ENCODE results near the gene EGFR. TPM values are rescaled to one million over a fixed set of nuclear protein-coding genes. Genes with fewer than 3 reads are reported as not detected.
A peak's percentile ranks its signal among the peaks of the same experiment; 100 is the strongest.

EGFR gene
- total and polyA plus RNA-seq, 12 donors, result 7.0 to 111 (median 71.6) TPM

GRCh38 chr7:55096323-55096722 is 77.5 kb downstream of the EGFR start:
- H3K4me3 ChIP-seq, result no peak overlapping the region

GRCh38 chr7:55097100-55097499 is 78.3 kb downstream of the EGFR start:
- no peak for TF ChIP-seq POLR2A (IDR thresholded peaks at IDR 0.05)
- no peak for TF ChIP-seq CTCF (IDR thresholded peaks at IDR 0.05)
- DNase-seq, result no peak
- H3K9me3 ChIP-seq (replicated peaks in 1 of 3), result no peaks in the 10 kb centered on the region
- intact Hi-C loops (cut with DNase I), result no loop called here
- no peaks in the 10 kb centered on the region for H3K36me3 ChIP-seq (replicated peaks in 1 of 2)
- peaks cover 24 to 48% of the 10 kb centered on the region in 2 donors for H3K4me1 ChIP-seq (replicated peaks in 1 of 2)
- H3K27me3 ChIP-seq, result no peaks in the 10 kb centered on the region
- H3K4me3 ChIP-seq, result no peak overlapping the region
- 71 to 89% (median 80%) methylated on average over 4 of the region's 4 CpGs for WGBS, 4 donors
- H3K27ac ChIP-seq, result no peak overlapping the region

More at GRCh38 chr7:55096323-55096722, 77.5 kb downstream of the EGFR start:
- intact Hi-C loops (cut with DNase I), result no loop called here
- peak overlapping the region in 1 of 5 donors; percentile 7 for H3K27ac ChIP-seq
- H3K9me3 ChIP-seq (replicated peaks in 1 of 3), result no peaks in the 10 kb centered on the region
- DNase-seq, result no peak
- H3K27me3 ChIP-seq, result no peaks in the 10 kb centered on the region
- no peak for TF ChIP-seq POLR2A (IDR thresholded peaks at IDR 0.05)
- TF ChIP-seq CTCF (IDR thresholded peaks at IDR 0.05), result no peak
- WGBS, 4 donors, result 67 to 78% (median 74%) methylated on average over 11 of the region's 11 CpGs
- H3K36me3 ChIP-seq (replicated peaks in 1 of 2), result no peaks in the 10 kb centered on the region
- H3K4me1 ChIP-seq (replicated peaks in 1 of 2), result peaks cover 24 to 48% of the 10 kb centered on the region in 2 donors

GRCh38 chr7:55099066-55099820 is 80.4 kb downstream of the EGFR start:
- peaks cover 16 to 41% of the 10 kb centered on the region in 2 donors for H3K4me1 ChIP-seq (replicated peaks in 1 of 2)

More at GRCh38 chr7:55099066-55099820, 80.4 kb downstream of the EGFR start:
- H3K9me3 ChIP-seq (replicated peaks in 1 of 3), result no peaks in the 10 kb centered on the region
- H3K4me3 ChIP-seq, result no peak overlapping the region
- TF ChIP-seq CTCF (IDR thresholded peaks at IDR 0.05) (no peak), POLR2A (IDR thresholded peaks at IDR 0.05) (peak in 1 of 2 donors; percentile 18)
- intact Hi-C loops (cut with DNase I), result no loop called here
- DNase-seq, result peak in 1 of 7 donors; percentile 37
- peak overlapping the region in 3 of 5 donors; percentile 26 to 81 (median 50) for H3K27ac ChIP-seq
- no peaks in the 10 kb centered on the region for H3K27me3 ChIP-seq
- H3K36me3 ChIP-seq (replicated peaks in 1 of 2), result no peaks in the 10 kb centered on the region
- WGBS, 4 donors, result 37 to 55% (median 49%) methylated on average over 9 of the region's 9 CpGs

Measured in adrenal gland (tissue), 12 donors.